WTC11 (cell line): ENCODE results near the gene PTPRN2. TPM values are rescaled to one million over a fixed set of nuclear protein-coding genes. Genes with fewer than 3 reads are reported as not detected.

ENCODE experiments used
- ATAC-seq: fragments of 200-7000 bp; cut with Tn5 transposase; 2 replicates; pipeline ENCODE4 v1.10.0; 2021; ENCODE audit warnings: mild to moderate bottlenecking, moderate library complexity
- CTCF ChIA-PET: fragments of 300-600 bp; sonication (Branson Sonifier 250); formaldehyde crosslinking; loops from one replicate; lab custom pipeline; 2021; ENCODE audit warnings: antibody characterized with exemption; lab: Charles Lee
- POLR2A ChIA-PET: fragments of 350-600 bp; sonication (Branson Sonifier 250); formaldehyde crosslinking; loops from one replicate; lab custom pipeline; 2021; ENCODE audit warnings: antibody characterized with exemption; lab: Charles Lee
- DNase-seq: peaks from one replicate; pipeline ENCODE4 v3.0.0; 2021; ENCODE audit warnings: low spot score
- H3K27ac Mint-ChIP-seq: 2 replicates; pipeline ENCODE4 v1.8.0; 2021; ENCODE audit warnings: mixed read lengths
- H3K27me3 Mint-ChIP-seq: 2 replicates; pipeline ENCODE4 v1.8.0; 2021; ENCODE audit warnings: low read depth, mild to moderate bottlenecking, moderate library complexity, mixed read lengths
- H3K36me3 Mint-ChIP-seq: 2 replicates; pipeline ENCODE4 v1.8.0; 2021; ENCODE audit warnings: mixed read lengths
- H3K4me1 Mint-ChIP-seq: 2 replicates; pipeline ENCODE4 v1.8.0; 2022; ENCODE audit warnings: mixed read lengths
- H3K4me3 Mint-ChIP-seq: 2 replicates; pipeline ENCODE4 v1.8.0; 2021; ENCODE audit warnings: mild to moderate bottlenecking, moderate library complexity, mixed read lengths
- H3K9me3 Mint-ChIP-seq: 2 replicates; pipeline ENCODE4 v1.8.0; 2021; ENCODE audit warnings: mixed read lengths
- AFF4 ChIP-seq: sonication (generic); formaldehyde crosslinking; IDR thresholded peaks from 2 replicates; pipeline ENCODE4 v1.8.1; 2023; ENCODE audit warnings: mild to moderate bottlenecking, missing genetic modification reagents, borderline replicate concordance
- ATF2 ChIP-seq: sonication (generic); formaldehyde crosslinking; IDR thresholded peaks from 2 replicates; pipeline ENCODE4 v1.8.1; 2022; ENCODE audit warnings: low read depth, missing genetic modification reagents, borderline replicate concordance
- E2F1 ChIP-seq: sonication (generic); formaldehyde crosslinking; IDR thresholded peaks from 2 replicates; pipeline ENCODE4 v1.8.0; 2022; ENCODE audit warnings: mild to moderate bottlenecking, missing genetic modification reagents
- ELF4 ChIP-seq: sonication (generic); formaldehyde crosslinking; IDR thresholded peaks from 2 replicates; pipeline ENCODE4 v1.8.1; 2022; ENCODE audit warnings: low read depth, mild to moderate bottlenecking, moderate library complexity, missing genetic modification reagents
- ESRRA ChIP-seq: sonication (generic); formaldehyde crosslinking; IDR thresholded peaks from 2 replicates; pipeline ENCODE4 v1.8.1; 2022; ENCODE audit warnings: mild to moderate bottlenecking, missing genetic modification reagents, borderline replicate concordance
- MAX ChIP-seq: sonication (generic); formaldehyde crosslinking; IDR thresholded peaks from 2 replicates; pipeline ENCODE4 v1.8.0; 2022; ENCODE audit warnings: mild to moderate bottlenecking, missing genetic modification reagents
- MXD4 ChIP-seq: fragments of 250-450 bp; sonication (Bioruptor Pico); IDR thresholded peaks from 2 replicates; pipeline ENCODE4 v1.8.0; 2021; ENCODE audit warnings: mild to moderate bottlenecking, moderate library complexity, borderline replicate concordance
- NFATC4 ChIP-seq: fragments of 250-450 bp; sonication (Bioruptor Pico); IDR thresholded peaks from 2 replicates; pipeline ENCODE4 v1.9.0; 2021; ENCODE audit warnings: mild to moderate bottlenecking
- NR1H2 ChIP-seq: sonication (generic); formaldehyde crosslinking; IDR thresholded peaks from 2 replicates; pipeline ENCODE4 v1.9.0; 2021; ENCODE audit warnings: mild to moderate bottlenecking, moderate library complexity, missing genetic modification reagents
- PRRX2 ChIP-seq: fragments of 250-450 bp; sonication (Bioruptor Pico); IDR thresholded peaks from 2 replicates; pipeline ENCODE4 v1.8.0; 2021; ENCODE audit warnings: mild to moderate bottlenecking
- SOX15 ChIP-seq: fragments of 250-450 bp; sonication (Bioruptor Pico); IDR thresholded peaks from 2 replicates; pipeline ENCODE4 v1.9.0; 2021; ENCODE audit warnings: mild to moderate bottlenecking
- SP1 ChIP-seq: sonication (generic); formaldehyde crosslinking; conservative IDR thresholded peaks from 2 replicates; pipeline ENCODE4 v1.8.1; 2022; ENCODE audit warnings: missing genetic modification reagents
- TEAD1 ChIP-seq: sonication (generic); formaldehyde crosslinking; IDR thresholded peaks from 2 replicates; pipeline ENCODE4 v1.8.0; 2022; ENCODE audit warnings: mild to moderate bottlenecking, missing genetic modification reagents
- ZBTB43 ChIP-seq: sonication (generic); formaldehyde crosslinking; IDR thresholded peaks from 2 replicates; pipeline ENCODE4 v1.8.1; 2023; ENCODE audit warnings: mild to moderate bottlenecking, missing genetic modification reagents
- ZNF219 ChIP-seq: sonication (generic); formaldehyde crosslinking; IDR thresholded peaks from 2 replicates; pipeline ENCODE4 v1.8.0; 2023; ENCODE audit warnings: missing genetic modification reagents, mild to moderate bottlenecking, borderline replicate concordance
- ZNF263 ChIP-seq: sonication (generic); formaldehyde crosslinking; IDR thresholded peaks from 2 replicates; pipeline ENCODE4 v1.8.1; 2022; ENCODE audit warnings: low read depth, mild to moderate bottlenecking, moderate library complexity, missing genetic modification reagents
- ZNF281 ChIP-seq: sonication (generic); formaldehyde crosslinking; IDR thresholded peaks from 2 replicates; pipeline ENCODE4 v1.8.0; 2023; ENCODE audit warnings: mild to moderate bottlenecking, missing genetic modification reagents
- ZNF317 ChIP-seq: sonication (generic); formaldehyde crosslinking; IDR thresholded peaks from 2 replicates; pipeline ENCODE4 v1.8.1; 2023; ENCODE audit warnings: low read depth, mild to moderate bottlenecking, moderate library complexity, missing genetic modification reagents, borderline replicate concordance
- ZSCAN18 ChIP-seq: fragments of 250-450 bp; sonication (Bioruptor Pico); IDR thresholded peaks from 2 replicates; pipeline ENCODE4 v2.1.2; 2022; ENCODE audit warnings: mild to moderate bottlenecking, moderate library complexity
- total RNA-seq: library from RNA; stranded (reverse); gene quantifications from 3 replicates; pipeline ENCODE4 v1.2.3, GENCODE V29; 2021

The PTPRN2 gene
- total RNA-seq, 1 experiment from 2014 or later: 4.7 TPM

- no peak for TF ChIP-seq ZBTB43 (CRISPR knock-in tag)
- TF ChIP-seq ZNF281 (CRISPR knock-in tag): no peak
- no peak for TF ChIP-seq SP1 (CRISPR knock-in tag)
- TF ChIP-seq PRRX2 (CRISPR knock-in tag): no peak
- TF ChIP-seq NR1H2 (CRISPR knock-in tag): no peak
These were observed 577.7 kb downstream of the PTPRN2 start (continued) for GRCh38 chr7:158009886-158010285.

- Mint-ChIP-seq H3K4me1 (peaks cover 58% of the 10 kb centered on the region), H3K4me3 (no peak overlapping the region)
- CTCF ChIA-PET: interaction anchor here (1.2 kb wide), 1 partner anchor 10 kb away, joined by 6 read pairs; no protein-coding TSS in a partner anchor
These were observed 579.4 kb downstream of the PTPRN2 start for GRCh38 chr7:158008267-158008666.

GRCh38 chr7:158007697-158008257, 579.8 kb downstream of the PTPRN2 start:
- no peak for ATAC-seq
- Mint-ChIP-seq H3K27me3 (peaks cover 4% of the 10 kb centered on the region), H3K4me1 (peaks cover 58% of the 10 kb centered on the region), H3K4me3 (no peak overlapping the region), H3K36me3 (peaks cover 26% of the 10 kb centered on the region; the same call in 1 of the 2 replicates), H3K27ac (no peak overlapping the region), H3K9me3 (peaks cover 25% of the 10 kb centered on the region)
- ChIA-PET POLR2A (no interaction called here), CTCF (no interaction called here)
- DNase-seq: no peak
- no peak for TF ChIP-seq ZNF263 (CRISPR knock-in tag)
- TF ChIP-seq MXD4 (CRISPR knock-in tag): no peak
- no peak for TF ChIP-seq MAX
- no peak for TF ChIP-seq SOX15 (CRISPR knock-in tag)
- TF ChIP-seq AFF4: no peak
- no peak for TF ChIP-seq ZSCAN18 (CRISPR knock-in tag)
- TF ChIP-seq ZNF317 (CRISPR knock-in tag): no peak

More at GRCh38 chr7:158008267-158008666, 579.4 kb downstream of the PTPRN2 start:
- ATAC-seq: no peak
- no peak for DNase-seq
- H3K27me3 Mint-ChIP-seq: peaks cover 4% of the 10 kb centered on the region
- peaks cover 27% of the 10 kb centered on the region for H3K9me3 Mint-ChIP-seq
- POLR2A ChIA-PET: no interaction called here
- no peak overlapping the region for H3K27ac Mint-ChIP-seq
- TF ChIP-seq ZNF219 (no peak), ESRRA (no peak), NFATC4 (no peak), E2F1 (CRISPR knock-in tag) (no peak), ELF4 (CRISPR knock-in tag) (no peak), TEAD1 (CRISPR knock-in tag) (no peak), ATF2 (CRISPR knock-in tag) (no peak)
- peaks cover 26% of the 10 kb centered on the region; the same call in 1 of the 2 replicates for H3K36me3 Mint-ChIP-seq
